A673 (cell line): ENCODE results near the gene FIBP. TPM values are rescaled to one million over a fixed set of nuclear protein-coding genes. Genes with fewer than 3 reads are reported as not detected.

ENCODE experiments used
- BruUV-seq: library from RNA; stranded (reverse); fragments of 400-500 nt; replicated peaks from 2 replicates; lab custom pipeline; 2021; lab: Mats Ljungman, UMichigan
- CTCF ChIA-PET: fragments of 300-600 bp; sonication (Branson Sonifier 250); formaldehyde crosslinking; loops from one replicate; lab custom pipeline; 2022; ENCODE audit warnings: antibody characterized with exemption; lab: Charles Lee
- POLR2A ChIA-PET: fragments of 300-600 bp; sonication (Branson Sonifier 250); formaldehyde crosslinking; loops from one replicate; lab custom pipeline; 2022; ENCODE audit warnings: antibody characterized with exemption; ENCODE audit not compliant: low non-redundant PET; lab: Charles Lee
- DNase-seq: peaks from one replicate; pipeline ENCODE4 v3.0.0-alpha.2; 2015; ENCODE audit warnings: low spot score
- H3K27ac ChIP-seq: fragments of 200-600 bp; sonication (generic); 2 replicates; pipeline ENCODE4 v1.5.1; 2016; ENCODE audit warnings: mixed run types, low read depth, mild to moderate bottlenecking, mixed read lengths, antibody characterized with exemption, low read length; ENCODE audit not compliant: poor library complexity, severe bottlenecking
- H3K27me3 ChIP-seq: fragments of 200-600 bp; sonication (generic); replicated peaks from 2 replicates; pipeline ENCODE4 v1.6.1; 2017; ENCODE audit warnings: mixed run types, low read depth, mild to moderate bottlenecking, mixed read lengths, antibody characterized with exemption, low read length; ENCODE audit not compliant: insufficient read depth, poor library complexity
- H3K36me3 ChIP-seq: fragments of 200-600 bp; sonication (generic); 2 replicates; pipeline ENCODE4 v1.6.1; 2016; ENCODE audit warnings: mixed run types, mild to moderate bottlenecking, mixed read lengths, antibody characterized with exemption, low read length; ENCODE audit not compliant: insufficient read depth, poor library complexity, severe bottlenecking
- H3K4me1 ChIP-seq: fragments of 200-600 bp; sonication (generic); 2 replicates; pipeline ENCODE4 v1.6.1; 2017; ENCODE audit warnings: mixed run types, mild to moderate bottlenecking, mixed read lengths, antibody characterized with exemption, low read length; ENCODE audit not compliant: insufficient read depth, poor library complexity, severe bottlenecking
- H3K4me3 ChIP-seq: fragments of 200-600 bp; sonication (generic); 2 replicates; pipeline ENCODE4 v1.5.1; 2016; ENCODE audit warnings: low read depth, mixed run types, mild to moderate bottlenecking, mixed read lengths, low read length; ENCODE audit not compliant: poor library complexity, severe bottlenecking
- H3K9me3 ChIP-seq: fragments of 200-600 bp; sonication (generic); 2 replicates; pipeline ENCODE4 v1.6.1; 2016; ENCODE audit warnings: mixed run types, low read depth, mild to moderate bottlenecking, mixed read lengths, antibody characterized with exemption, low read length; ENCODE audit not compliant: poor library complexity, severe bottlenecking
- EZH2 ChIP-seq: fragments of 200-600 bp; sonication (generic); IDR thresholded peaks from 2 replicates; pipeline ENCODE4 v1.6.1; 2017; ENCODE audit warnings: borderline replicate concordance, low read depth, mild to moderate bottlenecking, mixed read lengths, antibody characterized with exemption, low read length; ENCODE audit not compliant: poor library complexity, severe bottlenecking
- intact Hi-C: fragments of 100-400 bp; cut with micrococcal nuclease; formaldehyde crosslinking; loops from one replicate; pipeline ENCODE4 v1.10.0; 2022; ENCODE audit not compliant: unreplicated experiment
- total RNA-seq: library from RNA; stranded (reverse); gene quantifications from 2 replicates; pipeline ENCODE4 v1.2.3, GENCODE V29; 2021
- TF ChIP-seq, protein P1 (sequence below): fragments of 300-800, 200-600 bp; sonication (generic); conservative IDR thresholded peaks from 2 replicates; pipeline ENCODE4 v1.5.1; 2017; ENCODE audit warnings: low read depth, mild to moderate bottlenecking, antibody characterized with exemption, low read length, moderate library complexity, mixed read lengths

Gene FIBP
- total RNA-seq, 1 experiment from 2014 or later: 98.5 TPM

DNA sequence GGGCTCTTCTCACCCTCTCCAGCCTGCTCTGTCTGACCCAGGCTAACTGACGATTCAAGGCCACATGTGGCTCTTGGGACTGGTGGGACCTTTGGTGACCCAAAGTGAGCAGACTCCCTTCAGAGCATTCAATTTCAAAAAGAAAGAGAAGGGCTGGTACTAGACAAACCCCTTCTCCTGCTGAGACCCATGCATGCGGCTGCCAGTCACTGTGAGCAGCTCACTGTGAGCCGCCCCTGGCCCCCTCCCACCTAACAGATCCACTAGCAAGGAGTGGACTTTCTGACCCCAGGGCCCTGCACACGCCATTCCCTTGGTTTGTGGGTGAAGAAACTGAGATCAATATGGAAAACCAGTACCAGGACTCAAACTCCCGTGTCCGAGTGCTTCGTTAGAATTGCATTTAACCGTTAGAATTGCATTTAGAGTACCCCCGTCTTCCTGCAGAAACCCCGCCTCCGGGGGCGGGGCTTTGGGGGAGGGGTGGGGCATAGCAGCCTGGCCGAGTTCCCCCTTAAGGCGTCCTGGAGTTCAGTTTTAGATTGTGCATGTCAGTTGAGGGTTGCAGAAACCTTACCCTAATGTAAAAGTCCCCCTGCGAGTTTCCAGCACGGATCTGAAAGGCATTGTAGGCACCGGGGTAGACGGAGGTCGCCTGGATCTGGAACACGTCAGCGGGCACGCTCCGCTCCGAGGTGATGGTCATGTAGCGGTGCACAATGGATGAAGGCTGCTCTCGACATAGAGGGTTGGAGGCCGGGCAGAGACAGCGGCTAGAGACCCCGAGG, 20.8 kb downstream of the FIBP start:
- intact Hi-C loops: no loop called here
- H3K36me3 ChIP-seq: peaks cover 62% of the 10 kb centered on the region
- DNase-seq: no peak
- CTCF ChIA-PET: interaction anchor here (1.1 kb wide), 1 partner anchor 8 kb away, joined by 4 read pairs; the partner anchor contains the start of gene MUS81
- TF ChIP-seq, protein P1, sequence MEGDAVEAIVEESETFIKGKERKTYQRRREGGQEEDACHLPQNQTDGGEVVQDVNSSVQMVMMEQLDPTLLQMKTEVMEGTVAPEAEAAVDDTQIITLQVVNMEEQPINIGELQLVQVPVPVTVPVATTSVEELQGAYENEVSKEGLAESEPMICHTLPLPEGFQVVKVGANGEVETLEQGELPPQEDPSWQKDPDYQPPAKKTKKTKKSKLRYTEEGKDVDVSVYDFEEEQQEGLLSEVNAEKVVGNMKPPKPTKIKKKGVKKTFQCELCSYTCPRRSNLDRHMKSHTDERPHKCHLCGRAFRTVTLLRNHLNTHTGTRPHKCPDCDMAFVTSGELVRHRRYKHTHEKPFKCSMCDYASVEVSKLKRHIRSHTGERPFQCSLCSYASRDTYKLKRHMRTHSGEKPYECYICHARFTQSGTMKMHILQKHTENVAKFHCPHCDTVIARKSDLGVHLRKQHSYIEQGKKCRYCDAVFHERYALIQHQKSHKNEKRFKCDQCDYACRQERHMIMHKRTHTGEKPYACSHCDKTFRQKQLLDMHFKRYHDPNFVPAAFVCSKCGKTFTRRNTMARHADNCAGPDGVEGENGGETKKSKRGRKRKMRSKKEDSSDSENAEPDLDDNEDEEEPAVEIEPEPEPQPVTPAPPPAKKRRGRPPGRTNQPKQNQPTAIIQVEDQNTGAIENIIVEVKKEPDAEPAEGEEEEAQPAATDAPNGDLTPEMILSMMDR: no peak
- TF ChIP-seq EZH2: no peak
- peaks cover 18% of the 10 kb centered on the region for H3K4me1 ChIP-seq
- no peaks in the 10 kb centered on the region for H3K9me3 ChIP-seq
- peak overlapping the region; percentile 27 for H3K27ac ChIP-seq
- POLR2A ChIA-PET: no interaction called here
- H3K4me3 ChIP-seq: no peak overlapping the region
- no peaks in the 10 kb centered on the region for H3K27me3 ChIP-seq
- no TSS peak for BruUV-seq

DNA sequence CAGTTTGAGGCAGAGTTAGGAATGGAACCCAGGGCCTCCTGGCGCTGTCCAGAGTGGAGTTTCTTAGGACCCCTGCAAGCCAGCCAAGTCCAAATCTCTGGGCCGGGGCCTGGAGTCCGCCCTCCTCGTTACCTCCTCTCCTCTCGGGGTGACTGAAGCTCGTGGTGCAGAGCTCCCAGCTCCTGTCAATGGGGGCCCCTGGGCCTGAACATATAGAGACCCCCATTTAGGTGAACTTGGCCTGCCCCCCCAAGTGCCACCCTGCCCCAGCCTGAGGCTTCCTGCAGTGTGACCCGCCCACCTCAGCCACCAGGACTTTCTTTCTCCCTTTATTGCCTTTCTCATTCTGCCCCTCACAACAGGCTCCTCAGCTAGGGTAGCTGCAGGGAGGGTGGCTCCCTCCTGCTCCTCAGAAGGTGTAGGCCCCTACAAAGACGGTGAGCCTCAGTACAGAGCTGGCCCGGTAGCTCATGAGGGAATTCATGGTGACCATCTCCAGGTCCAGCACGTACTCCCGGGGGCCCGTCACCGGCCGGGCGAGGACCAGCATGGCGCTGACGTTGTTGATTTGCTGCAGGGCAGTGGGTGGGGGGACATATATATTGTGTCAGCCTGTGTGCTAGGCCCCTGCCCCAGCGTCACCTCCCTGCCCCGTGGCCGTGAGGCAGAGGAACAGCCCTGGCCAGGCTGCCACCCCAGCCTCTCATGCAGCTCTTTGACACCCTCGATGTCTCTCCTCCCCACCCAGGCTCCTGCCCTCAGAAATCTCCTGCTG, 21.6 kb downstream of the FIBP start:
- CTCF ChIA-PET: interaction anchor here (1.1 kb wide), 1 partner anchor 22 kb away, joined by 9 read pairs; the partner anchor contains the start of gene FIBP
- Histone ChIP-seq H3K27me3 (no peaks in the 10 kb centered on the region), H3K36me3 (peaks cover 70% of the 10 kb centered on the region), H3K9me3 (no peaks in the 10 kb centered on the region), H3K4me3 (no peak overlapping the region), H3K4me1 (peaks cover 23% of the 10 kb centered on the region), H3K27ac (peak overlapping the region; percentile 27)
- no TSS peak for BruUV-seq
- intact Hi-C loops: no loop called here
- DNase-seq: no peak
- TF ChIP-seq, protein P1: no peak
- no peak for TF ChIP-seq EZH2
- POLR2A ChIA-PET: no interaction called here

DNA sequence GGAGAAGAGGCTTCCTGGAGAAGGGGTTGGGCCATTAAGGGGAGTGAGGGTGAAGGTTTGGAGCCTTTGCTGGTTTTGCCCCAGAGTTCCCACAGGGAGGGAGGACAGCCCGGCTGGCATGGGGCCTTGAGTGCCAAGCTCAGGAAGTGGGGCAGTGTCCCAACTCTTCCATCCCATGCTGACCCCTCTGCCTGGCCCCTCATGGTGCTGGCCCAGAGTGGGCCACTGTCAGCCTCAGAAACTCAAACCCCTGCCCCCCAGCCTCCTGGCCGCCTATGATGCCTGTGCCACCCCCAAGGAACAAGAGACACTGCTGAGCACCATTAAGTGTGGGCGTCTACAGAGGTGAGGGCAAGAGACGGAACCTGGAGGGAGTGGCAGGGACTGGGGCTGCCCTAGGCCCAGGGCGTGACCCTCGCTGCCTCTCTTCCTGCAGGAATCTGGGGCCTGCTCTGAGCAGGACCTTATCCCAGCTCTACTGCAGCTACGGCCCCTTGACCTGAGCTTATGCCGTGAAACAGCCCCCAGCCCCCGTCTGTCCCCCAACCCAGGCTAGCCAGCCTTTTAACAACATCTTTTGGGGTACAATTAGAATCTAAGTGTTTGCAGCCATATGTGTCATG, 22.6 kb downstream of the FIBP start:
- TF ChIP-seq, protein P1: no peak
- TF ChIP-seq EZH2: no peak
- intact Hi-C loops: no loop called here
- ChIA-PET CTCF (interaction anchor here (1.1 kb wide), 1 partner anchor 23 kb away, joined by 9 read pairs; the partner anchor contains the start of gene FIBP), POLR2A (no interaction called here)
- no TSS peak for BruUV-seq
- Histone ChIP-seq H3K9me3 (no peaks in the 10 kb centered on the region), H3K27ac (no peak overlapping the region), H3K36me3 (peaks cover 70% of the 10 kb centered on the region), H3K4me3 (no peak overlapping the region), H3K4me1 (peaks cover 19% of the 10 kb centered on the region), H3K27me3 (no peaks in the 10 kb centered on the region)
- peak; percentile 0 for DNase-seq
